Natural killer cell (primary cell): ENCODE measurements around the gene TRPC4. TPM values are rescaled to one million over a fixed set of nuclear protein-coding genes. Genes with fewer than 3 reads are reported as not detected.

Experiments used
- ATAC-seq, 3 donors: fragments of 150-1000 bp in 2 of 3; fragments of 200-7000 bp in 1 of 3; cut with Tn5 transposase; 1 replicate in 1 of 3; 2 replicates in 2 of 3; pipeline ENCODE4 v1.10.0; 2021; ENCODE audit warnings: mild to moderate bottlenecking in 2 of 3, moderate library complexity in 2 of 3
- DNase-seq, 2 donors: peaks; one replicate each; pipeline versions ENCODE4 v3.0.0 to v3.0.0-alpha.2; 2013 to 2021; ENCODE audit warnings: mixed read lengths in 1 of 2
- H3K27ac ChIP-seq: one replicate; pipeline ENCODE4 v1.5.1; 2013; ENCODE audit warnings: mild to moderate bottlenecking, low read length
- H3K27me3 ChIP-seq: one replicate; pipeline ENCODE4 v1.6.1; 2013; ENCODE audit warnings: low read length; ENCODE audit not compliant: control insufficient read depth, insufficient read depth
- H3K36me3 ChIP-seq: one replicate; pipeline ENCODE4 v1.6.1; 2013; ENCODE audit warnings: low read length; ENCODE audit not compliant: control insufficient read depth, insufficient read depth
- H3K4me1 ChIP-seq: one replicate; pipeline ENCODE4 v1.6.1; 2013; ENCODE audit warnings: low read length; ENCODE audit not compliant: control insufficient read depth, insufficient read depth
- H3K4me3 ChIP-seq: one replicate; pipeline ENCODE4 v1.5.1; 2013; ENCODE audit warnings: low read length
- H3K9me3 ChIP-seq: one replicate; pipeline ENCODE4 v1.6.1; 2013; ENCODE audit warnings: low read length; ENCODE audit not compliant: control insufficient read depth, insufficient read depth
- H3K27ac Mint-ChIP-seq, 2 donors: one replicate each; pipeline ENCODE4 v1.8.0; 2022; ENCODE audit warnings: mild to moderate bottlenecking in 2 of 2, mixed read lengths in 2 of 2, moderate library complexity in 1 of 2
- H3K27me3 Mint-ChIP-seq, 2 donors: one replicate each; pipeline ENCODE4 v1.8.0; 2022; ENCODE audit warnings: low read depth in 2 of 2, mixed read lengths in 2 of 2
- H3K36me3 Mint-ChIP-seq: one replicate; pipeline ENCODE4 v1.8.0; 2022; ENCODE audit warnings: mixed read lengths
- H3K4me1 Mint-ChIP-seq, 2 donors: one replicate each; pipeline ENCODE4 v1.8.0; 2022; ENCODE audit warnings: mixed read lengths in 2 of 2
- H3K4me3 Mint-ChIP-seq: one replicate; pipeline ENCODE4 v1.8.0; 2022; ENCODE audit warnings: mild to moderate bottlenecking, moderate library complexity, mixed read lengths
- H3K9me3 Mint-ChIP-seq, 2 donors: one replicate each; pipeline ENCODE4 v1.8.0; 2022; ENCODE audit warnings: mixed read lengths in 2 of 2
- CTCF ChIP-seq: fragments of 200-600 bp; IDR thresholded peaks from one replicate; pipeline ENCODE4 v1.8.0; 2022; ENCODE audit warnings: antibody characterized with exemption
- WGBS: methylation state at CpG from one replicate; pipeline ENCODE4 v1.1.7; 2013; ENCODE audit warnings: missing lambda C conversion rate; ENCODE audit not compliant: insufficient coverage; 5-methylcytosine and 5-hydroxymethylcytosine counted together
- intact Hi-C: fragments of 100-400 bp; cut with micrococcal nuclease; formaldehyde crosslinking; loops from one replicate; pipeline ENCODE4 v1.14.2; 2022
- total RNA-seq, 4 donors: library from RNA; stranded (reverse); fragments of 120-200 nt in 1 of 4; gene quantifications; one replicate each; pipeline versions ENCODE4 v1.2.3 to v1.2.4, GENCODE V29; 2013 to 2022

Gene TRPC4
- total RNA-seq, 3 donors from 2014 or later (not counting 1 experiment from before 2014, with no cell fraction given) = not detected

GRCh38 chr13:37716420-37717195 is 153.0 kb downstream of the TRPC4 start:
- Histone ChIP-seq H3K36me3 (no peaks in the 10 kb centered on the region), H3K4me3 (no peak overlapping the region), H3K4me1 (no peaks in the 10 kb centered on the region), H3K9me3 (no peaks in the 10 kb centered on the region), H3K27ac (no peak overlapping the region), H3K27me3 (no peaks in the 10 kb centered on the region)
- Mint-ChIP-seq H3K27me3 (no peaks in the 10 kb centered on the region), H3K4me3 (no peak overlapping the region), H3K36me3 (no peaks in the 10 kb centered on the region), H3K27ac (no peak overlapping the region), H3K4me1 (no peaks in the 10 kb centered on the region), H3K9me3 (peaks cover 10 to 25% of the 10 kb centered on the region in 2 donors)
- TF ChIP-seq CTCF = no peak
- ATAC-seq (no peak), DNase-seq (no peak)
- intact Hi-C loops = no loop called here
- WGBS = 78% methylated on average over 4 of the region's 8 CpGs

- 93% methylated on average over 5 of the region's 6 CpGs for WGBS
- Histone ChIP-seq H3K4me3 (no peak overlapping the region), H3K4me1 (no peaks in the 10 kb centered on the region), H3K9me3 (no peaks in the 10 kb centered on the region), H3K27ac (no peak overlapping the region), H3K27me3 (no peaks in the 10 kb centered on the region), H3K36me3 (no peaks in the 10 kb centered on the region)
- Mint-ChIP-seq H3K9me3 (peaks cover 10 to 25% of the 10 kb centered on the region in 2 donors), H3K4me1 (no peaks in the 10 kb centered on the region), H3K36me3 (no peaks in the 10 kb centered on the region), H3K27me3 (no peaks in the 10 kb centered on the region), H3K27ac (no peak overlapping the region), H3K4me3 (no peak overlapping the region)
- no peak for TF ChIP-seq CTCF
- intact Hi-C loops = no loop called here
- DNase-seq (no peak), ATAC-seq (no peak)
These were observed 154.0 kb downstream of the TRPC4 start for GRCh38 chr13:37715606-37716015.

- intact Hi-C loops = no loop called here
- Mint-ChIP-seq H3K4me3 (no peak overlapping the region), H3K27ac (no peak overlapping the region), H3K9me3 (peaks cover 9 to 15% of the 10 kb centered on the region in 2 donors), H3K36me3 (no peaks in the 10 kb centered on the region), H3K27me3 (no peaks in the 10 kb centered on the region), H3K4me1 (no peaks in the 10 kb centered on the region)
- Histone ChIP-seq H3K9me3 (no peaks in the 10 kb centered on the region), H3K27ac (no peak overlapping the region), H3K4me1 (no peaks in the 10 kb centered on the region), H3K27me3 (no peaks in the 10 kb centered on the region), H3K36me3 (no peaks in the 10 kb centered on the region), H3K4me3 (no peak overlapping the region)
- TF ChIP-seq CTCF = no peak
- ATAC-seq = no peak
- no peak for DNase-seq
These were observed 160.3 kb downstream of the TRPC4 start for GRCh38 chr13:37709318-37709717.
